ENCODE results near the gene HS1BP3. TPM values are rescaled to one million over a fixed set of nuclear protein-coding genes. Genes with fewer than 3 reads are reported as not detected.

The HS1BP3 gene
- total RNA-seq, 1 donor from 2014 or later: 16.6 TPM

DNA sequence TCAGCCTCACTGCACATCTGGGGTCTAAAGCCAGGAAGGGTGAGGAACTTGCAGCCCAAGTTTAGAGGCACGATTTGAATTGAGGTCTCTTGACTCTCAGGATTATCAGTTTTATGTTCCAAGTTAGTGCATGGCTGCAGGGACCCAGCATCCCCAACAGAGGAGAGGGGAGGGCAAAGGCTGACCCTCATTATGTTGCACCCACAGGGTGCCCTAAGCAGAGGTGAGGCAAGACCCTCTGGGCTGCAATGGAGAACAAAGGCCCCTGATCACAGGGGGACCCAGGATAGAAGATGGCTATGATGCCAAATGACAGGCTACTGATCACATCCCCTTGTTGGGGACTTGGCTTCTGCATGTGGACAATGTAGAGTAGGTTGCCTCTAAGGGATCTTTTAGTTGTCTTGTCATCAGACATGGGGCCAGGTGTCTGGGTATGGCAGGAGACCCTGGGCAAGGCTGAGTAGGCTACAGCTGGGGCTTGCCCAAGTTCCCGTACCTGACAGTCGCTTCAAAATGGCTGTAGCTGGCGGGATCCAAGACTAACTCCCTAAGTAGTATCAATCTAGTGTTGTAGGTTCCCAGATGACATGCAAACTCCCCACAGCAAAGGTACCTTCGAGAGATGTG, 11.5 kb upstream of the HS1BP3 start:
- H3K9me3 ChIP-seq (replicated peaks): no peaks in the 10 kb centered on the region
- H3K36me3 ChIP-seq: no peaks in the 10 kb centered on the region
- peaks cover 94% of the 10 kb centered on the region for H3K27me3 ChIP-seq (ENCODE audit: low read depth)
- peaks cover 21% of the 10 kb centered on the region for H3K4me1 ChIP-seq
- intact Hi-C loops (cut with micrococcal nuclease): no loop called here
- TF ChIP-seq, protein P1, sequence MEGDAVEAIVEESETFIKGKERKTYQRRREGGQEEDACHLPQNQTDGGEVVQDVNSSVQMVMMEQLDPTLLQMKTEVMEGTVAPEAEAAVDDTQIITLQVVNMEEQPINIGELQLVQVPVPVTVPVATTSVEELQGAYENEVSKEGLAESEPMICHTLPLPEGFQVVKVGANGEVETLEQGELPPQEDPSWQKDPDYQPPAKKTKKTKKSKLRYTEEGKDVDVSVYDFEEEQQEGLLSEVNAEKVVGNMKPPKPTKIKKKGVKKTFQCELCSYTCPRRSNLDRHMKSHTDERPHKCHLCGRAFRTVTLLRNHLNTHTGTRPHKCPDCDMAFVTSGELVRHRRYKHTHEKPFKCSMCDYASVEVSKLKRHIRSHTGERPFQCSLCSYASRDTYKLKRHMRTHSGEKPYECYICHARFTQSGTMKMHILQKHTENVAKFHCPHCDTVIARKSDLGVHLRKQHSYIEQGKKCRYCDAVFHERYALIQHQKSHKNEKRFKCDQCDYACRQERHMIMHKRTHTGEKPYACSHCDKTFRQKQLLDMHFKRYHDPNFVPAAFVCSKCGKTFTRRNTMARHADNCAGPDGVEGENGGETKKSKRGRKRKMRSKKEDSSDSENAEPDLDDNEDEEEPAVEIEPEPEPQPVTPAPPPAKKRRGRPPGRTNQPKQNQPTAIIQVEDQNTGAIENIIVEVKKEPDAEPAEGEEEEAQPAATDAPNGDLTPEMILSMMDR (IDR thresholded peaks at IDR 0.05; ENCODE audit: borderline replicate concordance): no peak
- DNase-seq: no peak
- H3K4me3 ChIP-seq: no peak overlapping the region
- no peak overlapping the region for H3K27ac ChIP-seq (replicated peaks)

DNA sequence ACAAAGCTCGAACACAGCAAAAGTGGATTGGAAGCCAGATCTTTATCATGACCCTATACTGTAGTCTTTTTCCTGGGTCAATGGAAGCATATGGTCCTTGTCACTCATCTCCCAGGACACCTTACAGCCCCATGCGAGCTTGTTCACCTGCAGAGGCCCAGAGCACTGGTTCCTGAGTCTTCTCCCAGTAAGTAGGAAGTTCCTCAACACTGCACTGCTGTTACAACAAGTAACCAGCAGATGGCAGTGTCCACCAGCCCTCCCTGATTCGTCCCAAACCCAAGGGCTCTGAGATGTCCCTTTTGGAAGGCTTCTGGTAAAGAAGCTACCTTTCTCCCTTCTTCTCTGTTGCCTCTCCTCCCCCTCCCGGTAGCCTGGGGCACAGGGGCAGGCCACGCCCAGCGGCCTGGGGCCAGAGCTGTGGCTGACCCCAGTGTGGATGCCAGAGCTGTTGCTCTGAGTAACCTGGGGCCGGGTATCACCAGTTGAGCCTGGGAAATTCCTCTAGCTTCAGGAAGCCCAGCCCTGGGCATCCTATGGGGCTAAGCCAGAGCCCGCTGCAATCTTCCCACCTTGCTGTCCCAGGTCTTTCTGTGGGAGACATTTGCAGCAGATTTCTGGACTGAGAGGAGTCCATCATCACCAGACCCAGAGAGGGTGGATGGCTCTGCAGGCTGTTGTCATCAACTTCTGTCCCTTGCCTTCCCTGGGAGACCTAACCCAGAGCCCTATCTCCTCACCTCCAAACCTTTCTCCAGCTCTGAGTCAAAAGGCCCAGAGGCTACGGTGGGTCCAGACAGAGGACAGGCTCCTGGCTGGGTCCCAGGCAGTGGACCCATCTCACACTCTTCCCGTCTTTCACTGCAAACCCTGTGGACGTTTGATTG, 10.8 kb upstream of the HS1BP3 start:
- intact Hi-C loops (cut with micrococcal nuclease): loop anchor here (2.0 kb wide), 1 partner anchor 301 kb away; no protein-coding TSS in a partner anchor
- DNase-seq: no peak
- H3K27ac ChIP-seq (replicated peaks): no peak overlapping the region
- no peaks in the 10 kb centered on the region for H3K9me3 ChIP-seq (replicated peaks)
- no peaks in the 10 kb centered on the region for H3K36me3 ChIP-seq
- TF ChIP-seq, protein P1 (IDR thresholded peaks at IDR 0.05; ENCODE audit: borderline replicate concordance): peak; percentile 98
- H3K4me1 ChIP-seq: peaks cover 17% of the 10 kb centered on the region
- H3K4me3 ChIP-seq: no peak overlapping the region
- peaks cover 96% of the 10 kb centered on the region for H3K27me3 ChIP-seq (ENCODE audit: low read depth)

DNA sequence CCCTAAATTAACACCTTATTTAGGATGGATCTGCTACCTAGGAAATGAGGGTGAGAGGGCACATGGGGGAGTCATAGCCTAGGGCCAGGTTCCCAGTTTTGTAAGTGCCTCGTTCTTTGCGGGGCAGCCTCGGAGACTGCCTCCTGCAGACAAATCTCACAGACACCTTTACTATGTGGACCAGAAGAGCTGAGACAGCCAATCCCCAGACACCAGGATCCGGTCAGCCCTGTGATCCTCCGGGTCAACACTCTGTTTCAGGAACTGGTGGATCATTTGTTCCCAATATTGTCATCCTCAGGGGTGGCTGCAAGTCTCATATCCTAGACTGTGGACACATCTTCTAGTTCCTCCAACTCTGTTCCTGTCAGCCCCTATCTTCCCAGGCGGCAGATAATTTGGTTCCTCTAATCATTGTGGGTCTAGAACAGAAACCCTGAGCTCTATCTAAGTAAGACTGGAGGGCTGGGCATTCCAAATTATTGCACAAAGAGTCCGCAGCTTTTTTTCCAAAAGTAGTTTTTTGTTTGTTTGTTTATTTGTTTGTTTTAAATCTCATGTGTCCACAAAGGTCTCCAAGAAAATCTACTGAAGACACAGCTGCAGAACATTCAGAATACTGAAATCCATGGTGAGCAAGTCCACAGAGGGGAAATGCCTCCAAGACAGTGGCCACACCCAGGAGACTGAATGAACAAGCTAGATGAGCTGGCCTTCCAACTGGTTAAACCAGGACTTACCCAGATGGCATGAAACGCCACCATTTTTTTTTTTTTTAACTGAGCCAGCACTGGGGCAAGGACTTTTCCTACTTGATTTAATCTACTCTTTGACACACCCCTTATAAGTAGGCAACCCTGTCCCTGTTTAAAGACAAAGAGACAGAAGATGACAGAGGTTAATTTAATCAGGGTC, 9.9 kb upstream of the HS1BP3 start:
- TF ChIP-seq, protein P1 (IDR thresholded peaks at IDR 0.05; ENCODE audit: borderline replicate concordance): no peak
- H3K9me3 ChIP-seq (replicated peaks): no peaks in the 10 kb centered on the region
- H3K36me3 ChIP-seq: no peaks in the 10 kb centered on the region
- intact Hi-C loops (cut with micrococcal nuclease): loop anchor here (2.0 kb wide), 1 partner anchor 302 kb away; no protein-coding TSS in a partner anchor
- peaks cover 8% of the 10 kb centered on the region for H3K4me1 ChIP-seq
- no peak overlapping the region for H3K4me3 ChIP-seq
- DNase-seq: no peak
- H3K27ac ChIP-seq (replicated peaks): no peak overlapping the region
- H3K27me3 ChIP-seq (ENCODE audit: low read depth): peaks cover 93% of the 10 kb centered on the region

DNA sequence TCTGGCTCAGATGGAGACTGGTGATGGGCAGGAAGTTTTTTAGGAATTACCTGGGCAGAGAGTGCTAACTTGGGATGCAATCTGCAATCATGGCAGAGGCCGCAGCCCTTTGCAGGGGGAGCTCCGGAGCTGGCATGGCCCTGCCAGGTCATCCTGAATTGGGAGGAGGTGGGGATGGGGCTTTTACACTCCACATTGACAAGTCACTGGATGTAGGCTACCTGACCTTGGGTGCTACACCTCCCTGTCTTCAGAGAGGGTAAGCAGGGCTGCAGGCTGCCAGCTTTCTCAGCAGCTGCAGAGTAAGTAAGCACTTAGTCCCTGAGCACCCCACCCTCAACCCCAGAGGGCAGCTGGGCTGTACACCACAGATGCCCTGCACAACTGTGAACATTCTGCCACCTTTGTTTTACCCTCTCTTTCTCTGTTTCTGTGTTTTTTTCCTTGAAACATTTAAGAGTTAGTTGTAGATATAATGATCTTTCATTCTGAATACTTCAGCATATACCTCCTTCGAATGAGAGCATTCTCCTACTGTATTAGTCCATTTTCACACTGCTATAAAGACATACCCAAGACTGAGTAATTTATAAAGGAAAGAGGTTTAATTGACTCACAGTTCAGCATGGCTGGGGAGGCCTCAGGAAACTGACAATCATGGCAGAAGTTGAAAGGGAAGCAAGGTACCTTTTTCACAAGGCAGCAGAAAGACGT, 6.8 kb upstream of the HS1BP3 start:
- no peaks in the 10 kb centered on the region for H3K36me3 ChIP-seq
- H3K27ac ChIP-seq (replicated peaks): no peak overlapping the region
- H3K27me3 ChIP-seq (ENCODE audit: low read depth): peaks cover 67% of the 10 kb centered on the region
- H3K9me3 ChIP-seq (replicated peaks): no peaks in the 10 kb centered on the region
- no peak overlapping the region for H3K4me3 ChIP-seq
- intact Hi-C loops (cut with micrococcal nuclease): no loop called here
- TF ChIP-seq, protein P1 (IDR thresholded peaks at IDR 0.05; ENCODE audit: borderline replicate concordance): no peak
- no peak for DNase-seq
- no peaks in the 10 kb centered on the region for H3K4me1 ChIP-seq
